NCI-H345 treated with DMSO at 0.1 percent for 48 hours (cell line): ENCODE results near the gene MFRP.

Experiments
- DNase-seq: peaks from one replicate; lab custom pipeline; 2025; ENCODE audit not compliant: unreplicated experiment; lab: John Stamatoyannopoulos, UW

MFRP gene

DNA sequence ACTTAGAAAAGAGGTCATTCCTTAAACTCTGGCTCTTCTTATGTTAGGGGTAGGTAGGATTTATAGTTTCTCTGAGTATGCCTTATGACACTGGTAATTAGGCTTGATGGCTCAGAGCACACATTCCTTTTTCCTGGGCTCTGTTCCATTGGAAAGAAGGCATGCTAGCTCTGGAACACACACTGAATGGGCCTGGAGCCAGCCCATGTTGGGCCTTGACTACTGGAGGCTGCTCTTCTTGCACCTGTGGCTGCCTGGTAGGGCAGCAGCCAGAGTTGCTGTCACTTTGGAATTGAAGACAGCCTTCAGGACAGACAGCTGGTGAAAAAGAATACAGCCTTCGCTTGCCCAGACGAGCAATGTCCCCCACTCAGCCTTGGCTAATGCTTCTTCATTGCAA lies 47.8 kb downstream of the MFRP start:
- DNase-seq, result no peak

DNA sequence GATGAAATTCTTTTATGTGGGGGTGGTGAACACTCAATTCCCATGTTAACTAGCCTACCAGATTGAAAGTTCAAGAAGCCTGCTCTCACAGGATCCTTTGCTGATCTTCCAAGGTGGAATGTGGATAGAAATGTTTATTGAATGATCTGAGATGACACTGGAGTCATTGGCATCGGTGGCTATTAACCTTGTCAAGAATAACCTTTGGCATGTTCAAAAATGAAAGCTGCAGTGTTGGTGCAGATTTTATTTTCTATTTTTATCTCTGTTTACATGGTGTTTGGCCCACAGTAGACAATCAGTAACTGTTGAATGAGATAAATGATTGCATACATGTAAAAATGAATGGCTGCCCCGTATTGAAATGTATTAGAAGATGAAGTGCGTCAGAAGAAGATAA lies 48.6 kb downstream of the MFRP start:
- no peak for DNase-seq

DNA sequence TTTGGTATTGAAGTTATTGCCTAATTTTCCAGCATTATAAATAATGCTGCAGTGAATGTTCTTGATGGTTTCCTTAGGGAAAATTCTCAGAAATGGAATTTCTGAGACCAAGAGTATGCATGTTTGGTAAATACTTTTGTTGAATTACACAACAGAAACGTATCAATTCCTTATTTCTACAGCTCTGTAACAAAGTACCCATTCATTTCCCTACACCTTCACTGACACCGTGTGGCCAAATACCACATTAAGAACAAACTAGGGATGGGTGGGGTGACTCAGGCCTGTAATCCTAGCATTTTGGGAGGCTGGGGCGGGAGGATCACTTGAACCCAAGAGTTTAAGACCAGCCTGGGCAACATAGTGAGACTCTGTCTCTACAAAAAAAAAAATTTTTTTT lies 51.3 kb downstream of the MFRP start:
- DNase-seq, result no peak

DNA sequence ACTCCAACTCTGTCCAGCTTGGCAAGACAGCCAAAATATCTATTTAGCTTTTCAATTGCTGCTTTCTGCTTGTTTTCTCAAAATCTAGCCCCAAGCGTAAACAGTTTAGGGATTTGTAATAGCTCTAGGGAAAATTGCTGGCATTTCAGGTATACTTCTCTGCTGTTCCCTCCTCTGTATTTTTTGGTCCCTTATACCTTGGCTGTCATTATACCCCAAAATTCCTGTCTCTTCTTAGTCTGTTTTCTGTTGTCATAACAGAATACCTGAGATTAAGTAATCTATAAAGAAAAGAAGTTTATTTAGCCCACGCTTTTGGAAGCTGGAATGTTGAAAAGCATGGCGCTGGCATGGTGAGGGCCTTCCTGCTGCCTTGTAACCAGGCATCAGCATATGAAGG lies 53.0 kb downstream of the MFRP start:
- no peak for DNase-seq

DNA sequence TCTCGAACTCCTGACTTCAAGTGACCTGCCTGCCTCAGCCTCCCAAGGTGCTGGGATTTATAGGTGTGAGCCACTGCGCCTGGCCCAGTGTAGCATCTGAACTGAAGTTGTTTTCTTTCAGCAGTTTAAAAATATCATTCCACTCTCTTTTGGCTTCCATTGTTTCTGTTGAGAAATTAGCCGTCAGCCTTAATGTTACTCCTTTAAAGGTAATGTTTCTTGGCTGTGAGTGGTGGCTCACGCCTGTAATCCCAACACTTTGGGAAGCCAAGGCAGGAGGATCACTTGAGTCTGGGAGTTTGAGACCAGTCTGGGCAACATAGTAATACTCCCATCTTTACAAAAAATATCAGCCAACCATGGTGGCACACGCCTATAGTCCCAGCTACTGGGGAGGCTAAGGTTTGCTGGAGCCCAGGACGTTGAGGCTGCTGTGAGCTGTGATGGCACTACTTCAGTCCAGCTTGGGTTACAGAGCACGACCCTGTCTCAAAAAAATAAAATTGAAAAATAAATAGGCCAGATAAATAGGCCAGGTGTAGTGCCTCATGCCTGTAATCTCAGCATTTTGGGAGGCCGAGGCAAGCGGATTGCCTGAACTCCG lies 55.5 kb downstream of the MFRP start:
- DNase-seq, result no peak
